ENCODE results near the gene MDP1.
A peak's percentile ranks its signal among the peaks of the same experiment; 100 is the strongest.
"Not testable (repeated sequence)": the region's sequence is repeated elsewhere in the genome, so short reads cannot be mapped to it uniquely, and the experiment has no call there.

The MDP1 gene

DNA sequence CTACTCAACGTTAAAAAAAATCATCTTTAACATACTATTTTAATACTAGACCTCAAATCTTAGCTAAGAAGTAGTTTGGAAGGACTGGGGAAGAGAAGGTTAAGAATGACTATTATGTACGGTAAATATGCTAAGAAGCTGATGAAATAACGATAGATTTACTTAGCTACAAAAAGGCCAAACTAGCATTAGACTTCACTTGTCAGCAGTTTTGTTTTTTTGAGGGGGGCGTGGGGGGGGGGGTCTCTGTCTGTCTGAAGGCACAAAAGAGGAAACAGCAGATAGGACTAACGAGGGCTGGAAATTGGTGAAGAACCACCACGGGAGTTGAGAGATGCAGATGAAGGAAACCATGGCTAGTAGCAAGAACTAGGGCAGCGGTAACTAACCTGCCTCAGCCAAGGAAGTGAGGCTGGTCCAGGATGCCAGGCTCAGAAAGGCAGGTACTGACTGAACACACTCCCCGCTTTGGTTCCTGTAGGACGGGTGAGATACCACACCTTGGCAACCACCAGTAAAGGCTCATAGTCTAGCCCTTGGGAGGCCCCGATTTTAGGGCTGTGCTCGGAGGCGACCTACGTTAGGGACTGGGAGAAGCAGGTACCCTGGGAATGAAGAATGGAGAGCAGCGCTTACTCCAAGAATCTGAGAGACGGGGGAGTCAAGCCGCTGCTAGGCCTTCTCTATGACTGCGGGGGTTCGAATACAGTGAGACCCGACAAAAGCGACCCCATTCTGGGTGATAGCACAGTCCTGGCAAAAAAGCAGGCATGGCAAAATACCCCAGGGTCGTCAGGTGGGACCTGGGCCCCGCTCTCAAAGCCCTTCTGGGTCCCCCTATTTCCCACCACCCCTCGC lies 15.6 kb upstream of the MDP1 start:
- DNase-seq = no peak

- DNase-seq = no peak
These were observed 13.0 kb upstream of the MDP1 start for GRCh38 chr14:24228902-24229301.

DNA sequence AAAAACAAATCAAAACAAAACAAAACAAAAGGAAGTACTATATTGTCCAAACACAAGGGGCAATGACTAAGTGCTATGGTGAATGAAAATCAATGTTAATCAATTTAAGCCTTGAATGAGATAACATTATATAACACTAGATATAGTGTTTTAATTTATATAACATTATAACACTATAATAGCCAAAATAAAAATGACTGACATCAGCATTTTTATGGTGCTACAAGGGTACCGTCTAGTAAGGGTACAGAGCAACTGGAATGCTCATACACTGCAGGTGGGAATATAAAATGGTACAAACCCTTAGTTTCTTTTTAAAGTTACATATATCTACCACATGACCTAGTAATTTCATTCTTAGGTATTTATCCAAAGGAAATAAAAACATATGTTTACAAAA lies 10.6 kb upstream of the MDP1 start:
- no peak for DNase-seq

- DNase-seq = no peak
These were observed 8.8 kb upstream of the MDP1 start for GRCh38 chr14:24224618-24225071.

GRCh38 chr14:24222987-24223386 lies 7.1 kb upstream of the MDP1 start:
- not testable (repeated sequence) for DNase-seq

DNA sequence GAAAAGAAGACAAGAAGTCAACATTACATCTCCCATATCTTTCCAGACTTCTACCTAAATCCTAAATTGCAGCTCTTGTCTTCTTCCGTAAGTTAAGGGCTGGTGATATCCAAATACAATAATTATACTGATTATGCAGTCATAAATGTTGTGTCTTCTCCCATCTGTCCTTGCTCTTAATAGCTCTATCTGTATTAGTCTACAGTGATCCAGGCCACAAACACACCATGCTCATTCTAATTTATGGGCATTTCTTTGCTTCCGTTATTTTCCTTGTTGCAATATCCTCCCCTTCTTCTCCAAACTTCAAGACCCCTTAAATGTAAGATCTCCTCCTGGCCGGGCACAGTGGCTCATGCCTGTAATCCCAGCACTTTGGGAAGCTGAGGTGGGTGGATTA lies 3.7 kb upstream of the MDP1 start:
- no peak for DNase-seq

GRCh38 chr14:24219080-24219479 lies 3.2 kb upstream of the MDP1 start:
- DNase-seq = no peak

DNA sequence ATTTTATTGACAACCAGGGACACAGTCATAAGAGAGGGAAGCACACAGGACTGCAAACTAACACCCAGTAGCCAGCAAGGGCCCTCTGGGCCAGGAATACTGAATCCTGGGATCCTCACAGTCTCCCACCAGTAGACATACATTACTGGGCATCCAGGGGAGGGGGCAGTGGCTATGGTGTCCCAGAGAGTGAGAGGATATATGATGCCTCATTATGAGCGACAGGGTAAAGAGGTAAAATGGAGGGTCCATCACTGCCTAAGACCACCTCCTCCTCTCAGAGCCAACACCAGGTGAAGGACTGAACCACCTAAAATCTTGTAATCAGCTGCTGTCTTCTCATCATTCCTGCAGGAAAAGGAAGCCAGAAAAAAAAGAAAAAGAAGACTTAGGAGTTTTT lies 1.0 kb upstream of the MDP1 start:
- DNase-seq = not testable (repeated sequence)

DNA sequence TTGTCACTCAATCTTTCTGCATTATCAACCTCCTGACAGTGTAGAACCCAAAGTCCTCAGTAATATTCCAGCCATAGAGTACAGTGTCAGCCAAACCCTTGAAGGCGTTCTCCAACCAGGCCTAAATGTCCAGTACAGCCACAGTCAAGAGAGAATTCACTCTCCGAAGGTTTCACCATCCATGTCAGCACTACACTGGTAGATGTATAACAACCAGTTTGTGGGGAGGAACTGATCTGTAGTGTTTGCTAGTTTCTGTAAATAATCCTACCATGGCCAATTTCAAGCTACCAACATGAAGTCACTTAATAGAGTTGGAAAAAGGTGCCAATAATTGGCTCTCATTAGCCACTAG lies 456 bp upstream of the MDP1 start:
- no peak for DNase-seq

DNA sequence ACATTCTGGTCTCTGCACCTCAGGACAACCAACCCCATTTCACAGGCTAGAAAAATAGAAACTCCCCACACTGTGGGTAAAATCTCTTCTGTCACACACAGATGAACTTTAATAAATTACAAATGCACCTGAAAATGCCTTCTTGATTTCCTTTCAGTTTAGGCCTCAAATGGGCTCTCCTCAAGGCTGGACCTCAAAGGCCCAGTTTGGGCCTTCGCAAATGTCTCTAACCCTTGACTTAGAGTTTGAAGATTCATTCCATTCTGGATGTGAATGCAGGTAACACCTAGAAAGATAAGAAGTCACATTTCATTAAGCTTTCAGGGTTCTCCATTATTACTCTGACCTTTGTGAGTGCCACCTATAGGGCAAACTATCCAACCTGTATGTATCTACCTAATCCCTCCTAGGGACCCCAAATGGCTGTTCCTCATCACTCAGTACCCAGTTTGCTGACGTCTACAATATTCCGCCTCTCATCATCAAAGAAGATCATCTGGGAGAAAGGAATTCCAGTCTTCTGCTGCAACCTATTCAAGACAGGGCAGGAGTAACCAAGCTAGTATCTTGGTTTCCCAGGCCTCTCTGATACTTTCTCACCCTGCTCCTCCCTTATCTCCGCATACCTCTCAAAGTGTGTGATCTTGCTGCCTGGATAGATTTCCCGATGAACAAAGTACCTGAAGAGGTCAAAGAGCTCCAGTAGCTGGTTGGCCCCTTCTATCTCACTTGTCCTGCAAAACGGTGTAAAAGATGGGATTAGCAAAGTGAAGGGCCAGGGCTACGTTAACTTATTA lies 1.8 kb downstream of the MDP1 start:
- no peak for DNase-seq

DNA sequence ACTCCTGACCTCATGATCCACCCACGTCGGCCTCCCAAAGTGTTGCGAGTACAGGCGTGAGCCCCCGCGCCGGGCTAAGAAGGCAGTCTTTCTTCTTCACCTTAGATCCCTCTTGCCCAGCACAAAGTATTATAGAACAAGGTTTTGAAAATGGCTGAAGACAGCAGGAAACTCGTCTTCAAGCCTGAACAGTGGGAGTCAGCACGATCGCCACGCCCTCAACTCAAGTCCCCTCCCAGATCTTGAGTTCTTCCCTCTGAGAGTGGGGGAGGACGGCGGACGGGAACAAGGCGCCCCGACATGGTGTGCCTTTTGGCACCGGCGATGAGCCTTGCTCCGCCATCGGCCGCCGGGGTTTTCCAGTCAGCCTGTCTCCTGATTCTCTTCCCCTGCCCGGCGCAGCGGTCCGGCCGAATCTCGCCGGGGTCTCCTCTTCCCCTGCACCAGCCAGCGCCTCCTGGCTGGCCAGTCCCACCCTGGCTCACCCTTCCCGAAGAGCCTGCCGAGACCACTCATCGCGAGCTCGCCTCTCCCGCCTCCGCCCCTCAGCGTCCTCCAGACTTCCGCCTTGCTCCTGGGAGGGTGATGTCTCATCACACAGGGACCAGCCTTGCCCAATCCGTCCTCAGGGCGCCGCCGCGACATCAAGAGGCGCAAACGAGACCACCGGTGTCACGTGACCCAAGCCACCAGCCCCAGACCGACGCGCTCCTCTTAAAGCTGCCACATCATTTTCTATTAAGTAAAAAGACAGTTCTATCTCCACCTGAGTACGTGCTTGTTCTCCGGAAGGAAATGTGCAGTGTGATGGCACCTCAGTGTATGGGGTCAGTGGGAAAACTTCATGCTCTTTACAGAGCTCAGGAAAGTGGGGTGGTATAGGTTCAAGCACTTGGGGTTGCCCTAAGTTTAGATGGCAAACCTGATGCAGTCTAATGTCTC lies 2.7 kb downstream of the MDP1 start, which contains the start of gene CHMP4A:
Gene CHMP4A (minus strand): TSS at position 565 of the 942 bp plus-strand sequence. CDS start 49 bp downstream, at position 516.
- DNase-seq = peak; percentile 94

DNA sequence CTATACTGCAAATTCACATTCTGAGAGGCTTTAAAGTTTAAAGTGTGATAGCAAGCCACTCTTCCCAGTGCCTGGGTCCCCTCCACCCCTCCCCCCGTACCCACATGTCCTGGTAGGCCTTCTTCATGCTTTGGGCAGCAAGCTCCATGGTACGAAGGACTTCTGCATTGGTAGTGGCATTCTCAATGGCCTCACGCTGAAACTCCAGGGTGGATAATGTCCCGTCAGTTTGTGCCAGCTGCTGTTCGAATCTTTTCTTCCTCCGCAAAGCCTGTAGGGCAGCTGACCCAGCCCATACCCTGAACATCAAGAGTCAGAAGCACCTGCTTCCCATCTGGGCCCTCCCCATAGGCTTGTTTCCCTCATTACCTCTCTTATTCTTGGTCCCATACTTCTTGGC lies 4.6 kb downstream of the MDP1 start:
- DNase-seq = no peak

DNA sequence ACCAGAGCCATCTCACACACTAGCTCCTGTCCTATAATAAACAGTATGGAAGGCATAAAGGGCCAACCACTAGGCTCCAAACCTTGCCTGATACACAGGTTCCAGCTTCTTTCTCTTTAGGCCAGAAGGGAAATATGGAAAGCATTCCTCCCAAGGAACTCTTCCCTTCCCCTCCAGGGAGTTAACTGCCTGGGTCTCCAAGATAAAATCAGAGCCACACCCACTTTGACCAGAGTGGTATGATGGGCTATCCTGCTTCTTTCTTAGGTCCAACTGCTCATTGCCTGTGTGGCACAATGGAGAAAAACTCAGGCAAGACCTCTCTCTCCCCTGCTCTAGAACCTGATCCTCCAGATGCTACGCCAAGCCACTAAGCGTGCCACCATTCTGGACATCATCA lies 8.2 kb downstream of the MDP1 start:
- no peak for DNase-seq

GRCh38 chr14:24207104-24207551 lies 8.7 kb downstream of the MDP1 start:
- no peak for DNase-seq

DNA sequence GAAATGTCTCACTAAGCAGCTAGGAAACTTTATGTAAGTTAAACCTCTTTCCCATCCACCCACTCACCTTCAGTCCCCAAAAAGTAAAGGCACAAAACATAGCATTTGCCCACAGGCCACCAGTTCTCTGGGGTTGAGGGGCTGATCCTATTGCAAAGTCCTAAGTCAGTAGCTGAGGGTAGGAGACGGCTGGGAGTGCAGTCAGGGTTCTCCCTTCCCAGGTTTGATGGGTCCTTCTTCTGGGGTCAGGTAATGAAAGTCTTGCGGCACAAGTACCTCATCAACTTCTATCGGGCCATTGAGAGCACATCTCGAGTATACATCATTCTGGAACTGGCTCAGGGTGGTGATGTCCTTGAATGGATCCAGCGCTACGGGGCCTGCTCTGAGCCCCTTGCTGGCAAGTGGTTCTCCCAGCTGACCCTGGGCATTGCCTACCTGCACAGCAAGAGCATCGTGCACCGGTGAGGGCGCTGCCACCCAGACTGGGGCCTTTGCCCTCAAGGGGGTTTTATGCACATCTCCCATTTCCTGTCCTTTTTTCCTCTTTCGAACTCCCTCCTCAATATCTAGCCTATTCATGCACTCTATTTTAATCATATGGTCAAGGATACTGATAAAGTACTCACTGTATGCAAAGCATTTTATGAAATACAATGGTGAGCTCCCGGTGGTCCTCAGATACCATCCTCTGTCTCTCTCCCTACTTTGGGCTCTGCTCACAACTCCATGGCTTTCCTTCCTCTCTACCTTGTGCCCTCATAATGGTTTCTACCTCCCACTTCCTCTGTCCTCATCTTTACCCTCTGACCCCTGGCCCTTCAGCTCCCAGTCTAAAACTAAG lies 9.4 kb downstream of the MDP1 start:
- no peak for DNase-seq

DNA sequence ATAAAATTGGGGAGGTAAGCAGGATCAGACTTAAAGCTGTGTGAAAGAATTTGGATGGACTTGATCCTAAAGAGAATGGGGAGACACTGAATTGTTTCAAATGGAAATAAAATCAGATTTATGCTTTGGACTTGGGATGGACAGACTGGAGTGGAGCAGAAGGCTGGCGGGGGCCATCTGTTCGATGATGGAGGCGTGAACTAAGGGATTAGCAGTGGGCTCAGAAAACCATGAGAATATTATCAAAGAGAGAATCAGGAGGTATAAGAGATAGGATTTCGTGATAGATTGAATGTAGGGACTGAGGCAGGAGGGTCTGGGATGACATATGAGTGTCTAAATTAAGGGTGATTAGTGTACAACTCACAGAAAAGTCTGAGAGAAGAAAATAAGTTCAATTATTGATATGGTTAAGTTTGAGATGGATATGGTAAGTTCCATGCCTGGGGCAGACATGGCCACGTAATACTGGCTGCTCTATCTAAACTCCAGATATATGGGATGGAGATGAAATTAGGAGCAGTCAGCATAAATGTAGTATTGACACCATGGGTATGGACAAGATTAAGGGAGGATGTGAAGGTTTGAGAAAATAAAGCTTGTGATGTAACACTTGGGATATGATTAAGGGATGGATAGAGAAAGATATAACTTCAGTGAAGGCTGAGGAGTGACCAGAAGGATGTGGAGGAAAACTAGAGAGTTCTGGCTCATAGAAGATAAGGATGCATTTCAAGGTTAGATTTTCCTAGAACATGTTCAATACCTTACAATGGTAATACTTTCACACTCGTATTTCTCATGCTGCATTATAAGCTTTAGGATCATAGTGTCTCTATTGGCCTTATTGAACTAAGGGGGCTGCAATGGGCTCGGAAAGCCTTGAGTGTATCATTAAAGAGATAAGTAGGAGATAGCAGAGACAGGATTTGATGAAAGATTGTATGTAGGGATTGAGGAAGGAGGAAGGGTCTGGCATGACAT lies 11.4 kb downstream of the MDP1 start:
- no peak for DNase-seq

DNA sequence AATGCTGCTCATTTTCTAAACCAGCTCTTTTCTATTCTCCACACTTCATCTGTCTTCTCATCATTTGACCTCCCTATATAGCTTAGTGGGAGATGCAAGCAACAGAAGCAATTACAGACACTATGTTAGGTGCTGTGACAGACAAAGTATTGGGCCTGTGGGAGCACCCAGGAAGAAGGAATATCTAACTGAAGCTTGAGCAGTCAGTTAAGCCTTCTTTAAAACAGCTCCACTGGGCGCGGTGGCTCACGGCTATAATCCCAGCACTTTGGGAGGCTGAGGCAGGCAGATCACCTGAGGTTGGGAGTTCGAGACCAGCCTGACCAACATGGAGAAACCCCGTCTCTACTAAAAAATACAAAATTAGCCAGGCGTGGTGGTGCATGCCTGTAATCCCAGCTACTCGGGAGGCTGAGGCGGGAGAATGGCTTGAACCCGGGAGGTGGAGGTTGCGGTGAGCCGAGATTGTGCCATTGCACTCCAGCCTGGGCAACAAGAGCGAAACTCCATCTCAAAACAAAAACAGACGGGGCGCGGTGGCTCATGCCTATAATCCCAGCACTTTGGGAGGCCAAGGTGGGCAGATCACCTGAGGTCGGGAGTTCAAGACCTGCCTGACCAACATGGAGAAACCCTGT lies 12.5 kb downstream of the MDP1 start:
- not testable (repeated sequence) for DNase-seq

GRCh38 chr14:24202538-24202937 lies 13.3 kb downstream of the MDP1 start:
- DNase-seq = not testable (repeated sequence)

DNA sequence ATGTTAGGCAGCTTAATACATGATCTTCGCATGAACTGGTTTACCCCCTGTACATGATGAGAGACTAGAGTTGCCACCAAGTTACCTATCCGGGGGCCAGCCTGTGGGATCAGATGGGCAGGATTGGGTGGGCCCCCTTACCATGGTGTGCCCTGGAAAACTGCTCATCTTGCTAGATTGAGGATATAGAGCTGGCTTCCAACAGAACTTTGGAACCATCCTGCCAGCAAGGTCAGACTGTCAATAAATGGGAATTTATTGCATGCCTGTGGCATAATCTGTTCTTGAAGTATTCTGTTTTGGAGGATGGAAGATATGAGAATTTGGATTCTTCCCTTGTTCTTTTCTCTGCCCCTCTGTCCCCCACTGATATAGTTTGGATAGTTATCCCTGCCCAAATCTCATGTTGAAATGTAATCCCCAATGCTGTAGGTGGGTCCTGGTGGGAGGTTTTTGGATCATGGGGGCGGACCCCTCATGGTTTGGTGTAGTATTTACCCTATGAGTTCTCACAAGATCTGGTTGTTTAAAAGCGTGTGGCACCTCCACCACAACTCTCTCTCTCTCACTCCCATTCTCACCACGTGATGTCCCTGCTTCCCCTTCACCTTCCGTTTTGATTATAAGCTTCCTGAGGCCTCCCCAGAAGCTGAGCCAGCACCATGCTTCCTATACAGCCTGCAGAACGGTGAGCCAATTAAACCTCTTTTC lies 16.9 kb downstream of the MDP1 start:
- no peak for DNase-seq

Data from T-helper 9 cell (primary cell).